GM23338 (cell line): ENCODE results near the gene BOK.

Experiments used
- ETS1 ChIP-seq: IDR thresholded peaks from 2 replicates; pipeline ENCODE4 v1.6.1; 2016; ENCODE audit warnings: antibody characterized with exemption
- EZH2 ChIP-seq: fragments of 200-600 bp; sonication (generic); IDR thresholded peaks from one replicate; pipeline ENCODE4 v1.8.0; 2017; ENCODE audit warnings: antibody characterized with exemption, mild to moderate bottlenecking, low read depth; ENCODE audit not compliant: unreplicated experiment
- TF ChIP-seq, protein P1 (sequence below), 2 experiments: fragments of 200-600 bp in 1 of 2; sonication (generic) in 1 of 2; conservative IDR thresholded peaks; 2 replicates each; pipeline versions ENCODE4 v1.5.1 to v1.6.1; 2016 to 2017; ENCODE audit warnings: antibody characterized with exemption in 2 of 2, low read depth in 2 of 2, mild to moderate bottlenecking in 2 of 2, moderate library complexity in 1 of 2

- TF ChIP-seq EZH2 (no peak), ETS1 (no peak)
- TF ChIP-seq, protein P1, sequence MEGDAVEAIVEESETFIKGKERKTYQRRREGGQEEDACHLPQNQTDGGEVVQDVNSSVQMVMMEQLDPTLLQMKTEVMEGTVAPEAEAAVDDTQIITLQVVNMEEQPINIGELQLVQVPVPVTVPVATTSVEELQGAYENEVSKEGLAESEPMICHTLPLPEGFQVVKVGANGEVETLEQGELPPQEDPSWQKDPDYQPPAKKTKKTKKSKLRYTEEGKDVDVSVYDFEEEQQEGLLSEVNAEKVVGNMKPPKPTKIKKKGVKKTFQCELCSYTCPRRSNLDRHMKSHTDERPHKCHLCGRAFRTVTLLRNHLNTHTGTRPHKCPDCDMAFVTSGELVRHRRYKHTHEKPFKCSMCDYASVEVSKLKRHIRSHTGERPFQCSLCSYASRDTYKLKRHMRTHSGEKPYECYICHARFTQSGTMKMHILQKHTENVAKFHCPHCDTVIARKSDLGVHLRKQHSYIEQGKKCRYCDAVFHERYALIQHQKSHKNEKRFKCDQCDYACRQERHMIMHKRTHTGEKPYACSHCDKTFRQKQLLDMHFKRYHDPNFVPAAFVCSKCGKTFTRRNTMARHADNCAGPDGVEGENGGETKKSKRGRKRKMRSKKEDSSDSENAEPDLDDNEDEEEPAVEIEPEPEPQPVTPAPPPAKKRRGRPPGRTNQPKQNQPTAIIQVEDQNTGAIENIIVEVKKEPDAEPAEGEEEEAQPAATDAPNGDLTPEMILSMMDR (conservative IDR thresholded peaks at IDR 0.05; ENCODE audit: low read depth in 2 of 2): no peak
These were observed 56.5 kb downstream of the BOK start for GRCh38 chr2:241615041-241615440.
